Mucosa of stomach (tissue), 1 donor: Measurements from ENCODE around the gene CNTN4.

Experiments used
- H3K27me3 ChIP-seq: one replicate; pipeline ENCODE4 v1.7.0; 2013; ENCODE audit warnings: mild to moderate bottlenecking, low read length; ENCODE audit not compliant: control insufficient read depth, insufficient read depth
- H3K36me3 ChIP-seq: one replicate; pipeline ENCODE4 v1.7.0; 2013; ENCODE audit warnings: low read length; ENCODE audit not compliant: control insufficient read depth, insufficient read depth
- H3K4me1 ChIP-seq: one replicate; pipeline ENCODE4 v1.7.0; 2013; ENCODE audit warnings: mild to moderate bottlenecking, low read length; ENCODE audit not compliant: control insufficient read depth, insufficient read depth
- H3K4me3 ChIP-seq: one replicate; pipeline ENCODE4 v1.7.0; 2013; ENCODE audit warnings: low read length
- H3K9ac ChIP-seq: one replicate; pipeline ENCODE4 v1.7.0; 2013; ENCODE audit warnings: mild to moderate bottlenecking, low read length, moderate library complexity
- H3K9me3 ChIP-seq: one replicate; pipeline ENCODE4 v1.7.0; 2013; ENCODE audit warnings: mild to moderate bottlenecking, low read length, moderate library complexity; ENCODE audit not compliant: control insufficient read depth
- donor health status: Pancreatic carcinoma.

The CNTN4 gene

DNA sequence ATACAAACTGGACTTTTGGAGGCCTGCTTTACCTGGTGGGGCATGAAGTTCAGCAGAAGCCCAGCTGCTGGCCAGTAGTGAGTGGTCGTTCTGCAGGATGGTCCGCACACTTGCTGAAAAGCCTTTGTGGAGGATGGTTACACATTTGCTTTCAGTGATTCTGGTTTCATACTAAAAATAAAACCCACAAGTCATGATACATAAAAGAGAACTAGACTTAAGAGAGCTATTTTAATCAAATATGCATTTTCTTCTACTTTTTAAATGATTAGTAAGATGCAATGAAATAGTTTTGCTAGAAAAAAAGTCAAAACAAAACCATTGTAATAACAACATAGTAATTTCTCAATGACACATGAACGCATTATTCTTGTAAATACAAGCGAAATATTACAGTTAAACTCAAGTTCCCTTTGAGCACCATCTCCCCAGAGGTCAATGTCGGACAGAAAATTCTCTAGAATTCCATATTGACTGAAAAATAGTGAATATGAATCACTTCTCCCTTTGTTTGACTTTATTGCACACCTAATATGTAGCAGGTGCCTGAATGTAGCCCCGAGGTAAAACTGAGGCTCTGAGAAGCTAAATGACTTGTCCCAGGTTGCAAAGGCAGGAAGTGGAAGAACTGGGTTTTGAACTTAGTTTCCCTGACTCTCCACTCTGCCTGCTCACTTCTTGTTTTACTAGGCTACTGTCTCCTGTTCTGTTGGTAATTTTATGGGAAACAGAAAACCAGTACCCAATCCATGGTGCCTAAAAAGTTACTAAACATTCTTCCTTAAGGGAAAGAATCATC, 1003.2 kb downstream of the CNTN4 start:
- no peaks in the 10 kb centered on the region for H3K36me3 ChIP-seq
- H3K4me1 ChIP-seq, result no peaks in the 10 kb centered on the region
- H3K9me3 ChIP-seq, result no peaks in the 10 kb centered on the region
- H3K9ac ChIP-seq, result no peak overlapping the region
- no peaks in the 10 kb centered on the region for H3K27me3 ChIP-seq
- no peak overlapping the region for H3K4me3 ChIP-seq

GRCh38 chr3:3102751-3103150, 1004.1 kb downstream of the CNTN4 start:
- no peak overlapping the region for H3K9ac ChIP-seq
- no peak overlapping the region for H3K4me3 ChIP-seq
- H3K36me3 ChIP-seq, result no peaks in the 10 kb centered on the region
- H3K9me3 ChIP-seq, result no peaks in the 10 kb centered on the region
- no peaks in the 10 kb centered on the region for H3K27me3 ChIP-seq
- H3K4me1 ChIP-seq, result no peaks in the 10 kb centered on the region

DNA sequence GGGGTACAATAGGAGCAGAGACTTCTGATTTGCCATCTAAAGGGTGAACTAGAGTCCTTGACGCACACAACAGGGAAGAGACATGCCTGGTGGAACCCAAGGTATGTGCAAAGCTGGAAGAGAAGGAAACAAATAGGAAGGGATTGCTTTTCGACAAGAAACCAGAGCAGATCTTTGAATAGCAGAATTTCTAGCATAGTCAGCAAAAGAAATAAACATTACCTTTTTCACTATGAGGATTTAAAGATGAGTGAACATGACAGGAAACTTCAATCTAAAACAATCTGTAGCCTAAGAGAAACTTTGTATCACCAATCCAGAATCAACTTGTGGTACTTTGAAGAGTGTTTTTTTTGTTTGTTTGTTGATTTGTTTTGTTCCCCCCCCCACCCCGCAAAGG, 1006.6 kb downstream of the CNTN4 start:
- Histone ChIP-seq H3K4me1 (peaks cover under 1% of the 10 kb centered on the region), H3K36me3 (no peaks in the 10 kb centered on the region), H3K4me3 (no peak overlapping the region), H3K9ac (no peak overlapping the region), H3K9me3 (no peaks in the 10 kb centered on the region), H3K27me3 (no peaks in the 10 kb centered on the region)

GRCh38 chr3:3105815-3106214, 1007.1 kb downstream of the CNTN4 start:
- Histone ChIP-seq H3K27me3 (no peaks in the 10 kb centered on the region), H3K9ac (no peak overlapping the region), H3K36me3 (no peaks in the 10 kb centered on the region), H3K4me1 (peaks cover 4% of the 10 kb centered on the region), H3K4me3 (no peak overlapping the region), H3K9me3 (no peaks in the 10 kb centered on the region)

DNA sequence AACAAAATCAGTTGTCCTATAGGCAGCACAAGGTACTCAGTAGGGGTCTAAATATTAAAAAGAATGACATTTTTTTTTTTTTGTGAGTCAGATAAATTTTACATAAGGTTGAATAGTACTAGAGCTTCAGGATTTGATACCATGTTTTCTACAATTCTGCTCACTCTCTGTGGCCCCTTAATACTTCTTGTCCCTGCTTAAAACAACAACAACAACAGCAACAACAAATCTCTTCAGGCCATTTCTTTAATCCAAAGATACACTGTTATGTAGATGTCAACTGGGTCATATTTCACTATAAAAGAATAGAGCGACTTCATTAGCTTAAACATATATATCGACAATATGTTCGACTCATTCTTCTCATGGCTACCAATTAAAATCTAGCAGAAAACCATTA, 1008.5 kb downstream of the CNTN4 start:
- Histone ChIP-seq H3K4me3 (no peak overlapping the region), H3K9ac (no peak overlapping the region), H3K4me1 (peaks cover 4% of the 10 kb centered on the region), H3K36me3 (no peaks in the 10 kb centered on the region), H3K9me3 (no peaks in the 10 kb centered on the region), H3K27me3 (no peaks in the 10 kb centered on the region)
